Trophoblast cell (in vitro differentiated cells and primary cell): ENCODE data around the gene SPATS2L.

Source experiments
- DNase-seq, 2 donors: peaks; one replicate each; pipeline ENCODE4 v3.0.0-alpha.2; 2016
- H2AFZ ChIP-seq: 2 replicates; pipeline ENCODE4 v1.6.1; 2013; ENCODE audit warnings: low read length, moderate library complexity, mild to moderate bottlenecking; ENCODE audit not compliant: insufficient read depth, poor library complexity
- H2AK5ac ChIP-seq: 2 replicates; pipeline ENCODE4 v1.6.1; 2013; ENCODE audit warnings: mild to moderate bottlenecking, low read length
- H2BK120ac ChIP-seq: 2 replicates; pipeline ENCODE4 v1.6.1; 2013; ENCODE audit warnings: low read length, mild to moderate bottlenecking, moderate library complexity; ENCODE audit not compliant: insufficient read depth, poor library complexity
- H2BK12ac ChIP-seq: 2 replicates; pipeline ENCODE4 v1.6.1; 2013; ENCODE audit warnings: mild to moderate bottlenecking, low read length, moderate library complexity
- H2BK5ac ChIP-seq: 2 replicates; pipeline ENCODE4 v1.6.1; 2013; ENCODE audit warnings: low read length, low read depth, moderate library complexity, mild to moderate bottlenecking; ENCODE audit not compliant: poor library complexity
- H3K14ac ChIP-seq: 2 replicates; pipeline ENCODE4 v1.6.1; 2013; ENCODE audit warnings: mild to moderate bottlenecking, low read length
- H3K18ac ChIP-seq: 2 replicates; pipeline ENCODE4 v1.6.1; 2013; ENCODE audit warnings: mild to moderate bottlenecking, low read length
- H3K23ac ChIP-seq: 2 replicates; pipeline ENCODE4 v1.6.1; 2013; ENCODE audit warnings: low read length
- H3K27ac ChIP-seq: 2 replicates; pipeline ENCODE4 v1.5.1; 2013; ENCODE audit warnings: low read depth, mild to moderate bottlenecking, inconsistent platforms, low read length, moderate library complexity
- H3K27me3 ChIP-seq: 2 replicates; pipeline ENCODE4 v1.6.1; 2013; ENCODE audit warnings: inconsistent platforms, mild to moderate bottlenecking, low read length, moderate library complexity; ENCODE audit not compliant: insufficient read depth
- H3K36me3 ChIP-seq, 2 experiments: 1 replicate in 1 of 2; 2 replicates in 1 of 2; pipeline ENCODE4 v1.6.1; 2013; ENCODE audit warnings: low read length in 2 of 2, mild to moderate bottlenecking in 2 of 2, moderate library complexity in 1 of 2; ENCODE audit not compliant: insufficient read depth in 2 of 2, control insufficient read depth in 1 of 2
- H3K4ac ChIP-seq: 2 replicates; pipeline ENCODE4 v1.6.1; 2013; ENCODE audit warnings: low read depth, mild to moderate bottlenecking, low read length, moderate library complexity
- H3K4me1 ChIP-seq, 2 experiments: 1 replicate in 1 of 2; 2 replicates in 1 of 2; pipeline ENCODE4 v1.6.1; 2013; ENCODE audit warnings: low read length in 2 of 2, mild to moderate bottlenecking in 2 of 2, moderate library complexity in 1 of 2; ENCODE audit not compliant: insufficient read depth in 2 of 2, control insufficient read depth in 1 of 2
- H3K4me2 ChIP-seq: 2 replicates; pipeline ENCODE4 v1.6.1; 2013; ENCODE audit warnings: inconsistent platforms, mild to moderate bottlenecking, low read length, moderate library complexity
- H3K4me3 ChIP-seq: 2 replicates; pipeline ENCODE4 v1.5.1; 2013; ENCODE audit warnings: mild to moderate bottlenecking, low read depth, low read length, inconsistent platforms
- H3K79me1 ChIP-seq: one replicate; pipeline ENCODE4 v1.6.1; 2013; ENCODE audit warnings: low read length
- H3K79me2 ChIP-seq: 2 replicates; pipeline ENCODE4 v1.6.1; 2013; ENCODE audit warnings: low read length, mild to moderate bottlenecking; ENCODE audit not compliant: control insufficient read depth, insufficient read depth, poor library complexity
- H3K9ac ChIP-seq: 2 replicates; pipeline ENCODE4 v1.6.1; 2013; ENCODE audit warnings: mild to moderate bottlenecking, low read length
- H3K9me3 ChIP-seq: 2 replicates; pipeline ENCODE4 v1.6.1; 2013; ENCODE audit warnings: low read depth, mild to moderate bottlenecking, control low read depth, inconsistent platforms, low read length; ENCODE audit not compliant: insufficient read depth
- H4K12ac ChIP-seq: 2 replicates; pipeline ENCODE4 v1.6.1; 2013; ENCODE audit warnings: low read depth, mild to moderate bottlenecking, low read length, moderate library complexity
- H4K8ac ChIP-seq: 2 replicates; pipeline ENCODE4 v1.6.1; 2013; ENCODE audit warnings: low read depth, mild to moderate bottlenecking, low read length, moderate library complexity
- H4K91ac ChIP-seq: one replicate; pipeline ENCODE4 v1.6.1; 2013; ENCODE audit warnings: low read depth, mild to moderate bottlenecking, low read length, moderate library complexity
- WGBS: extraction: QIAGEN DNeasy Blood & Tissue Kit; methylation state at CpG from one replicate; pipeline ENCODE4 v1.1.7; 2013; ENCODE audit warnings: missing lambda C conversion rate; ENCODE audit not compliant: insufficient read length, insufficient coverage; ENCODE audit errors: extremely low coverage; 5-methylcytosine and 5-hydroxymethylcytosine counted together

The SPATS2L gene

GRCh38 chr2:200365209-200365608 is 58.7 kb downstream of the SPATS2L start:
- H3K79me1 ChIP-seq, result peaks cover 15% of the 10 kb centered on the region
- H3K14ac ChIP-seq, result no peak overlapping the region
- H3K27me3 ChIP-seq, result no peaks in the 10 kb centered on the region
- peak overlapping the region; percentile 81 for H2AK5ac ChIP-seq
- H2BK5ac ChIP-seq, result peak overlapping the region; percentile 24
- H4K8ac ChIP-seq, result no peak overlapping the region
- H2AFZ ChIP-seq, result no peak overlapping the region
- no peak overlapping the region for H3K9ac ChIP-seq
- H3K4ac ChIP-seq, result peak overlapping the region; percentile 84
- no peak overlapping the region for H3K4me2 ChIP-seq
- DNase-seq, result no peak
- peaks cover 3% of the 10 kb centered on the region for H3K79me2 ChIP-seq
- H3K27ac ChIP-seq, result peak overlapping the region; percentile 39
- H3K23ac ChIP-seq, result no peak overlapping the region
- H3K4me3 ChIP-seq, result no peak overlapping the region
- H4K12ac ChIP-seq, result no peak overlapping the region
- no peak overlapping the region for H4K91ac ChIP-seq
- no peak overlapping the region for H3K18ac ChIP-seq
- H2BK120ac ChIP-seq, result no peak overlapping the region
- H3K9me3 ChIP-seq, result no peaks in the 10 kb centered on the region
- H3K36me3 ChIP-seq, result no peaks in the 10 kb centered on the region
- peaks cover 7 to 24% of the 10 kb centered on the region in 2 experiments for H3K4me1 ChIP-seq
- no peak overlapping the region for H2BK12ac ChIP-seq
- WGBS, result no CpG with 5 or more reads among the region's 3 CpGs

DNA sequence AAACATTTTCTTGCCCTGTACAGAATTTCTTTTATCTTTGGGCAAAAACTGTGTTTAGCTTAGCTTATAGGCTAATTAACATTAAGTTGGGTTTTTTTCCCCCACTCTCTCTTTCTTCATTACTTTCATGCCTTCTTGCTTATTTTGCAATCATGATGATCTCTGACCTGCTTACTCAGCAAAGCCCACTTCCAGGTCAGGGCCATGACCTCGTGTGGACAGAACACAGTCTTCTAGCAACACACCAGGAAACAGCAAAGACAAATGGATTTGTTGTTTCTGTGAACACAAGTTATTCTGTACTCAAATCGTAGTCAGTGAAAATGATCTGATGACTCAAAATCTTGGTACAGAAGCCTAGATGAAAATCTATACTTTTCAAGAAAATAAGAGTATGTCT is 60.7 kb downstream of the SPATS2L start:
- no peaks in the 10 kb centered on the region for H3K27me3 ChIP-seq
- H3K4me2 ChIP-seq, result peak overlapping the region; percentile 34
- H2AFZ ChIP-seq, result no peak overlapping the region
- peaks cover 3% of the 10 kb centered on the region for H3K79me2 ChIP-seq
- no peak overlapping the region for H3K14ac ChIP-seq
- no peak overlapping the region for H3K23ac ChIP-seq
- H3K4me1 ChIP-seq, result peaks cover 7 to 21% of the 10 kb centered on the region in 2 experiments
- peaks cover 15% of the 10 kb centered on the region for H3K79me1 ChIP-seq
- H2BK12ac ChIP-seq, result no peak overlapping the region
- no peak overlapping the region for H3K9ac ChIP-seq
- H2AK5ac ChIP-seq, result no peak overlapping the region
- no peak overlapping the region for H2BK5ac ChIP-seq
- no peak overlapping the region for H4K12ac ChIP-seq
- H3K27ac ChIP-seq, result no peak overlapping the region
- H3K9me3 ChIP-seq, result no peaks in the 10 kb centered on the region
- H3K18ac ChIP-seq, result no peak overlapping the region
- no peak overlapping the region for H3K4me3 ChIP-seq
- no CpG with 5 or more reads among the region's 2 CpGs for WGBS
- no peak overlapping the region for H4K8ac ChIP-seq
- H3K4ac ChIP-seq, result no peak overlapping the region
- peaks cover 0 to 1% of the 10 kb centered on the region in 2 experiments for H3K36me3 ChIP-seq
- peak in 1 of 2 donors; percentile 40 for DNase-seq
- no peak overlapping the region for H4K91ac ChIP-seq
- no peak overlapping the region for H2BK120ac ChIP-seq

GRCh38 chr2:200369886-200370285 is 63.4 kb downstream of the SPATS2L start:
- H2BK5ac ChIP-seq, result no peak overlapping the region
- no peak overlapping the region for H3K27ac ChIP-seq
- H2AK5ac ChIP-seq, result no peak overlapping the region
- H3K18ac ChIP-seq, result no peak overlapping the region
- no peak overlapping the region for H3K4ac ChIP-seq
- no peak overlapping the region for H3K4me3 ChIP-seq
- no peaks in the 10 kb centered on the region for H3K27me3 ChIP-seq
- H3K4me1 ChIP-seq, result peaks cover 2 to 8% of the 10 kb centered on the region in 2 experiments
- peak; percentile 68 to 76 for DNase-seq
- H4K91ac ChIP-seq, result no peak overlapping the region
- no peak overlapping the region for H2BK12ac ChIP-seq
- H3K79me1 ChIP-seq, result peaks cover 4% of the 10 kb centered on the region
- H2AFZ ChIP-seq, result no peak overlapping the region
- no peak overlapping the region for H3K23ac ChIP-seq
- no peak overlapping the region for H3K14ac ChIP-seq
- no CpG with 5 or more reads among the region's 2 CpGs for WGBS
- no peak overlapping the region for H3K4me2 ChIP-seq
- peaks cover 0 to 10% of the 10 kb centered on the region in 2 experiments for H3K36me3 ChIP-seq
- no peak overlapping the region for H2BK120ac ChIP-seq
- no peak overlapping the region for H4K8ac ChIP-seq
- no peaks in the 10 kb centered on the region for H3K9me3 ChIP-seq
- H3K79me2 ChIP-seq, result no peaks in the 10 kb centered on the region
- H4K12ac ChIP-seq, result no peak overlapping the region
- no peak overlapping the region for H3K9ac ChIP-seq

DNA sequence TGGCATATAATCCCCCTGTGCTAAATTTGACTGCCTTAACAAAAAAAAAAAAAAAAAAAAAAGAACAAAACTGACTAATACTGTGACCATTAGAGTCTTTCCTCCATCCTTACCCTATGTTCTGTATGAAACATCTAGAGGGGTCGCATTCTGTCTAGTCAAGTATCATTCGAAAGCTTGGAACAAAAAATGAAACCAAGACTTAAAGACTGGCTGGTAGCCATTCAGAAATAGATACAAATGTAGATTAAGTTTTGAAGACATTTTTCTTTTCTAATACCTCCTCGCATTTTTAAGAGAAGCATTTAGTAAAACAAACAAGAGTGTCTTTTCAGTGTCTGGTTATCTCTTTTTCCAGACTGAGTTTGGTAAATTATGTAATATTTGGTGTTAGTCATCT is 66.7 kb downstream of the SPATS2L start:
- H3K79me2 ChIP-seq, result no peaks in the 10 kb centered on the region
- no peak for DNase-seq
- H2BK12ac ChIP-seq, result no peak overlapping the region
- H3K9me3 ChIP-seq, result no peaks in the 10 kb centered on the region
- H3K14ac ChIP-seq, result no peak overlapping the region
- WGBS, result no CpG with 5 or more reads among the region's 3 CpGs
- H3K4ac ChIP-seq, result no peak overlapping the region
- H4K12ac ChIP-seq, result no peak overlapping the region
- no peak overlapping the region for H3K18ac ChIP-seq
- no peaks in the 10 kb centered on the region for H3K27me3 ChIP-seq
- peaks cover 12 to 18% of the 10 kb centered on the region in 2 experiments for H3K4me1 ChIP-seq
- H3K23ac ChIP-seq, result no peak overlapping the region
- no peak overlapping the region for H3K4me2 ChIP-seq
- H3K4me3 ChIP-seq, result no peak overlapping the region
- peaks cover 0 to 10% of the 10 kb centered on the region in 2 experiments for H3K36me3 ChIP-seq
- no peak overlapping the region for H2BK5ac ChIP-seq
- H4K8ac ChIP-seq, result no peak overlapping the region
- H3K9ac ChIP-seq, result no peak overlapping the region
- H3K79me1 ChIP-seq, result no peaks in the 10 kb centered on the region
- H4K91ac ChIP-seq, result no peak overlapping the region
- H2AK5ac ChIP-seq, result no peak overlapping the region
- H2AFZ ChIP-seq, result no peak overlapping the region
- no peak overlapping the region for H2BK120ac ChIP-seq
- no peak overlapping the region for H3K27ac ChIP-seq
